HCEC 1CT (cell line): ENCODE data around the gene UBE2D2.
"Not testable (repeated sequence)": the region's sequence is repeated elsewhere in the genome, so short reads cannot be mapped to it uniquely, and the experiment has no call there.

Experiments
- DNase-seq: peaks from one replicate; pipeline ENCODE4 v3.0.0-alpha.2; 2017

The UBE2D2 gene

GRCh38 chr5:139560752-139561654, at the start of gene UBE2D2:
TSS of gene UBE2D2 (plus strand) at chr5:139561339. CDS start at chr5:139561792, 453 bp downstream.
- peak; percentile 99 for DNase-seq

GRCh38 chr5:139512786-139513390, 48.3 kb upstream of the UBE2D2 start:
- DNase-seq = peak; percentile 4

GRCh38 chr5:139513434-139513833, 47.7 kb upstream of the UBE2D2 start:
- DNase-seq = peak; percentile 75

- no peak for DNase-seq
Measured at GRCh38 chr5:139513852-139514485, 47.2 kb upstream of the UBE2D2 start.

- DNase-seq = no peak
Measured at GRCh38 chr5:139514486-139514856, 46.7 kb upstream of the UBE2D2 start.

- DNase-seq = peak; percentile 82
Measured at GRCh38 chr5:139517683-139518564, 43.2 kb upstream of the UBE2D2 start.

- no peak for DNase-seq
Measured at GRCh38 chr5:139523635-139524445, 37.3 kb upstream of the UBE2D2 start.

- no peak for DNase-seq
Measured at GRCh38 chr5:139524446-139524845, 36.7 kb upstream of the UBE2D2 start.

GRCh38 chr5:139524940-139525585, 36.1 kb upstream of the UBE2D2 start:
- DNase-seq = no peak

GRCh38 chr5:139525586-139526308, 35.4 kb upstream of the UBE2D2 start:
- DNase-seq = not testable (repeated sequence)

GRCh38 chr5:139526309-139527089, 34.6 kb upstream of the UBE2D2 start:
- DNase-seq = not testable (repeated sequence)

- DNase-seq = not testable (repeated sequence)
Measured at GRCh38 chr5:139527090-139527470, 34.1 kb upstream of the UBE2D2 start.

GRCh38 chr5:139527896-139528467, 33.2 kb upstream of the UBE2D2 start:
- DNase-seq = not testable (repeated sequence)

GRCh38 chr5:139528695-139529094, 32.4 kb upstream of the UBE2D2 start:
- DNase-seq = not testable (repeated sequence)

GRCh38 chr5:139530079-139530478, 31.1 kb upstream of the UBE2D2 start:
- not testable (repeated sequence) for DNase-seq

GRCh38 chr5:139531772-139532169, 29.4 kb upstream of the UBE2D2 start:
- no peak for DNase-seq

GRCh38 chr5:139543423-139543991, 17.6 kb upstream of the UBE2D2 start:
- DNase-seq = no peak

GRCh38 chr5:139546593-139546992, 14.5 kb upstream of the UBE2D2 start:
- DNase-seq = not testable (repeated sequence)
